Lung (tissue), 12 donors: ENCODE measurements around the gene TMEM62. TPM values are rescaled to one million over a fixed set of nuclear protein-coding genes. Genes with fewer than 3 reads are reported as not detected.
"Not testable (repeated sequence)": the region's sequence is repeated elsewhere in the genome, so short reads cannot be mapped to it uniquely, and the experiment has no call there.

Source experiments
- ATAC-seq: fragments of 200-7000 bp; cut with Tn5 transposase; one replicate; pipeline ENCODE4 v1.9.1; 2020; ENCODE audit warnings: moderate number of reproducible peaks; ENCODE audit not compliant: insufficient read depth, low FRiP score
- DNase-seq, 3 donors: peaks; one replicate each; pipeline ENCODE4 v3.0.0-alpha.2; 2013 to 2017
- H3K27ac ChIP-seq, 2 donors: one replicate each; pipeline ENCODE4 v1.5.1; 2013; ENCODE audit warnings: mild to moderate bottlenecking in 2 of 2, moderate library complexity in 2 of 2, control low read depth in 1 of 2, inconsistent platforms in 1 of 2, low read depth in 1 of 2, low read length in 1 of 2
- H3K27me3 ChIP-seq, 3 donors: one replicate each; pipeline ENCODE4 v1.5.1; 2013; ENCODE audit warnings: low read length in 2 of 3; ENCODE audit not compliant: control insufficient read depth in 3 of 3, insufficient read depth in 3 of 3
- H3K36me3 ChIP-seq, 4 donors: one replicate each; pipeline ENCODE4 v1.5.1; 2013; ENCODE audit warnings: low read length in 4 of 4, mild to moderate bottlenecking in 1 of 4, moderate library complexity in 1 of 4; ENCODE audit not compliant: control insufficient read depth in 4 of 4, insufficient read depth in 4 of 4
- H3K4me1 ChIP-seq, 5 donors: one replicate each; pipeline ENCODE4 v1.5.1; 2013; ENCODE audit warnings: low read length in 5 of 5, mild to moderate bottlenecking in 2 of 5, moderate library complexity in 1 of 5; ENCODE audit not compliant: control insufficient read depth in 5 of 5, insufficient read depth in 5 of 5
- H3K4me3 ChIP-seq: one replicate; pipeline ENCODE4 v1.5.1; 2013; ENCODE audit warnings: mild to moderate bottlenecking, control low read depth, moderate library complexity
- H3K9ac ChIP-seq, 2 donors: one replicate each; pipeline ENCODE4 v1.5.1; 2013; ENCODE audit warnings: low read length in 2 of 2, control low read depth in 1 of 2; ENCODE audit not compliant: insufficient read depth in 1 of 2
- H3K9me3 ChIP-seq, 4 donors: one replicate each; pipeline ENCODE4 v1.5.1; 2013; ENCODE audit warnings: low read length in 3 of 4, mild to moderate bottlenecking in 1 of 4, moderate library complexity in 1 of 4; ENCODE audit not compliant: control insufficient read depth in 4 of 4, insufficient read depth in 3 of 4
- WGBS, 2 donors: extraction: QIAGEN DNeasy Blood & Tissue Kit; methylation state at CpG; one replicate each; pipeline ENCODE4 v1.1.7; 2013; 5-methylcytosine and 5-hydroxymethylcytosine counted together
- polyA plus RNA-seq, 2 donors: library from polyadenylated mRNA; stranded (reverse); fragments of 200-250 nt; gene quantifications; one replicate each; pipeline ENCODE4 v1.2.1, GENCODE V29; 2013
- total RNA-seq, 2 donors: library from RNA; depleted of rRNA in 1 of 2; stranded (reverse); fragments of >200 nt in 1 of 2; gene quantifications; one replicate each; pipeline ENCODE4 v1.2.1, GENCODE V29; 2014 to 2021
- TF ChIP-seq, protein P1 (sequence below): IDR thresholded peaks from 2 replicates; pipeline ENCODE4 v1.5.1; 2012; ENCODE audit warnings: mild to moderate bottlenecking; ENCODE audit errors: control extremely low read depth, extremely low read depth
- donor health status: control.
- donor health status: control.
- donor health status: Bipolar disorder and iron deficiency.
- donor health status: healthy.
- donor health status: DM: yes; HTN: yes; CAD: no.

Gene TMEM62
- total and polyA plus RNA-seq, 4 donors: 15.1 to 25.7 (median 21.6) TPM

DNA sequence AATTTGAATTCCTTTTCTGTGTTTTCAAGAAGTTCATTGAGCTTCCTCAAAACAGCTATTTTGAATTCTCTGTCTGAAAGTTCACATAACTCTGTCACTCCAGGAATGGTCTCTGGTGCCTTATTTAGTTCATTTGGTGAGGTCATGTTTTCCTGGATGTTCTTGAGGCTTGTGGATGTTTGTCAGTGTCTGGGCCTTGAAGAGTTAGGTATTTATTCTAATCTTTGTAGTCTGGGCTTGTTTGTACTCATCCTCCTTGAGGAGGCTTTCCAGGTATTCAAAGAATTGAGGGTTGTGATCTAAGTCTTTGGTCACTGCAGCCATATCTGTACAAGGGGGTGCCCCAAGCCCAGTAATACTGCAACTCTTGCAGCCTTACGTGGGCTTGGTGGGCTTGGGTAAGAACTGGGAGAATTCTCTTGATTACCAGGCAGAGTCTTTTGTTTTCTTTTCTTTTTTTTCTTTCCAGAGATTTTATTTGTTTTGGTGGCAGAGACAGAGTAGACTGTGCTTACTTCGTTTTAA is 32.5 kb downstream of the TMEM62 start:
- Histone ChIP-seq H3K9ac (no peak overlapping the region), H3K36me3 (peaks cover 0 to 16% (median 6%) of the 10 kb centered on the region in 4 donors)
- WGBS, 2 donors: 93 to 100% methylated on average over 2 of the region's 2 CpGs

DNA sequence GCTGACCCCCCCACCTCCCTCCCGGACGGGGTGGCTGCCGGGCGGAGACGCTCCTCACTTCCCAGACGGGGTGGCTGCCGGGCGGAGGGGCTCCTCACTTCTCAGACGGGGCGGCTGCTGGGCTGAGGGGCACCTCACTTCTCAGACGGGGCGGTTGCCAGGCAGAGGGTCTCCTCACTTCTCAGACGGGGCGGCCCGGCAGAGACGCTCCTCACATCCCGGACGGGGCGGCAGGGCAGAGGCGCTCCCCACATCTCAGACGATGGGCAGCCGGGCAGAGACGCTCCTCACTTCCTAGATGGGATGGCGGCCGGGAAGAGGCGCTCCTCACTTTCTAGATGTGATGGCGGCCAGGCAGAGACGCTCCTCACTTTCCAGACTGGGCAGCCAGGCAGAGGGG is 33.9 kb downstream of the TMEM62 start:
- H3K27me3 ChIP-seq, H3K9ac ChIP-seq, H3K4me3 ChIP-seq, H3K27ac ChIP-seq, H3K9me3 ChIP-seq, ATAC-seq, H3K4me1 ChIP-seq, DNase-seq: not testable (repeated sequence)
- peaks cover 0 to 16% (median 6%) of the 10 kb centered on the region in 4 donors for H3K36me3 ChIP-seq
- 97 to 98% methylated on average over 17 to 24 of the region's 28 CpGs for WGBS, 2 donors

More for the DNA sequence above, 32.5 kb downstream of the TMEM62 start:
- DNase-seq (no peak), ATAC-seq (no peak)
- Histone ChIP-seq H3K4me1 (peaks cover 0 to 3% (median 0%) of the 10 kb centered on the region in 5 donors), H3K27me3 (no peaks in the 10 kb centered on the region), H3K9me3 (no peaks in the 10 kb centered on the region), H3K4me3 (no peak overlapping the region), H3K27ac (no peak overlapping the region)
- TF ChIP-seq, protein P1, sequence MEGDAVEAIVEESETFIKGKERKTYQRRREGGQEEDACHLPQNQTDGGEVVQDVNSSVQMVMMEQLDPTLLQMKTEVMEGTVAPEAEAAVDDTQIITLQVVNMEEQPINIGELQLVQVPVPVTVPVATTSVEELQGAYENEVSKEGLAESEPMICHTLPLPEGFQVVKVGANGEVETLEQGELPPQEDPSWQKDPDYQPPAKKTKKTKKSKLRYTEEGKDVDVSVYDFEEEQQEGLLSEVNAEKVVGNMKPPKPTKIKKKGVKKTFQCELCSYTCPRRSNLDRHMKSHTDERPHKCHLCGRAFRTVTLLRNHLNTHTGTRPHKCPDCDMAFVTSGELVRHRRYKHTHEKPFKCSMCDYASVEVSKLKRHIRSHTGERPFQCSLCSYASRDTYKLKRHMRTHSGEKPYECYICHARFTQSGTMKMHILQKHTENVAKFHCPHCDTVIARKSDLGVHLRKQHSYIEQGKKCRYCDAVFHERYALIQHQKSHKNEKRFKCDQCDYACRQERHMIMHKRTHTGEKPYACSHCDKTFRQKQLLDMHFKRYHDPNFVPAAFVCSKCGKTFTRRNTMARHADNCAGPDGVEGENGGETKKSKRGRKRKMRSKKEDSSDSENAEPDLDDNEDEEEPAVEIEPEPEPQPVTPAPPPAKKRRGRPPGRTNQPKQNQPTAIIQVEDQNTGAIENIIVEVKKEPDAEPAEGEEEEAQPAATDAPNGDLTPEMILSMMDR: no peak

DNA sequence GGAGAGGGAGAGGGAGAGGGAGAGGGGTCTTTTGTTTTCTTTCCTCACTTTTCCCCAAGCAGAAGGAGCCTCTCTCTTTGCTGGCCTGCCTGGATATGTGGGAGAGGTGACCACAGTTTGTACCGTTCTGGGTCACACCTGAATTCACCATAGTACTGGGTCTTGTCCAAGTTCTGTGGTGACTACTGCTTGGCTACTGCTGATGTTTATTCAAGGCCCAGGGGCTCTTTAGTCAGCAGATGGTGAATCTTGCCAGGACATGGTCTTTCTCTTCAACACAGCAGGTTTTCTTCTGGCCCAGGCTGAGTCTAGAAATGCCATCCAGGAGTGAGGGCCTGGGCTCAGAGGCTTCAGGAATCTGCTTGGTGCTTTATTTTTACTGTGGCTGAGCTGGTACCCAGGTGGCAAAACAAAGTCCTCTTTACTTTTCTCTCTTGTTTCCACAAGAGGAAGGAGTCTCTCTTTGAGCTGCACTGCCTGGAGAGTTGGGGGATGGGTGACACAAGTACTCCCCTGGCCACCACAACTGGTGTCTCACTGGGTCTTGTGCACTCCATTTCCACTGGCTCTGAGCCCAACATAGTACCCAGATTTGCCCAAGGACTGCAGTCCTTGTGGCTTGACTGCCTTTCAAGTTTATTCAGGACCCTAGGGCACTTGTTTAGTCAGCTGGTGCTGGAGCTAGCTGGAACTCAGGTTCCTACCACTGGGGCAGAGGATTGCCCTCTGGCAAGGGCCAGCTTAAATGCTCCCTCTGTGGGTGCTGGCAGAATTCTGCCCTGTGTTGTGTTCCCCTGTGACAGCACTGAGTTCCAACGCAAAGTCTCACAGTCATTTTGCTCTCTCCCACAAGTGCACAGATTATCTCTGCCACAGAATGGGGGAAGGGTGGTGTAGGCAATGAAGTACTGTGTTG is 35.1 kb downstream of the TMEM62 start:
- H3K36me3 ChIP-seq: peaks cover 0 to 16% (median 6%) of the 10 kb centered on the region in 4 donors
- WGBS, 2 donors: 66 to 93% methylated on average over 2 of the region's 2 CpGs
- H3K4me3 ChIP-seq: no peak overlapping the region
- DNase-seq (peak in 2 of 3 donors; percentile 11 to 36), ATAC-seq (no peak)
- no peaks in the 10 kb centered on the region for H3K27me3 ChIP-seq
- H3K27ac ChIP-seq: no peak overlapping the region
- no peaks in the 10 kb centered on the region for H3K9me3 ChIP-seq
- H3K4me1 ChIP-seq: peaks cover 0 to 3% (median 0%) of the 10 kb centered on the region in 5 donors
- no peak overlapping the region for H3K9ac ChIP-seq
- TF ChIP-seq, protein P1: no peak

DNA sequence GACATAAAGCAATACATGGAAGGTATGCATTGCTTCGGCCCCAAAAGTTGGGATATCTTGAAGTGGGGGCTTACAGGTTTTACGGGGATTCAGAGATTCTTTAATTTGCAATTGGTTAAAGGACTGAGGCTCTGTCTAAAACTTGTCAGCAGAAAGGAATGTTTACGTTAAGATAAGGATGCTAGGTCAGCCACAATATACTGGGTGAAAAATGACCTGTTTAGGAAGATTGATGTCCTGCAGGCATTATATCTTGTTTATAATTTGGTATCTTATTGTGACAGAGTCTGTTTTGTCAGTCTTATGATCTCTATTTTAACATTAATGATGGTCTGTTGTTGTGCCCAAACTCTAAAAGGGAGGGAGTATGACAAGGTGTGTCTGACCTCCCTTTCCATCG is 36.5 kb downstream of the TMEM62 start:
- peaks cover 0 to 16% (median 6%) of the 10 kb centered on the region in 4 donors for H3K36me3 ChIP-seq
- no peaks in the 10 kb centered on the region for H3K27me3 ChIP-seq
- WGBS, 2 donors: 85 to 86% methylated on average over 4 of the region's 4 CpGs
- no peak overlapping the region for H3K4me3 ChIP-seq
- no peak overlapping the region for H3K27ac ChIP-seq
- DNase-seq (no peak), ATAC-seq (no peak)
- H3K9me3 ChIP-seq: no peaks in the 10 kb centered on the region
- TF ChIP-seq, protein P1: no peak
- H3K4me1 ChIP-seq: peaks cover 0 to 3% (median 0%) of the 10 kb centered on the region in 5 donors
- no peak overlapping the region for H3K9ac ChIP-seq

DNA sequence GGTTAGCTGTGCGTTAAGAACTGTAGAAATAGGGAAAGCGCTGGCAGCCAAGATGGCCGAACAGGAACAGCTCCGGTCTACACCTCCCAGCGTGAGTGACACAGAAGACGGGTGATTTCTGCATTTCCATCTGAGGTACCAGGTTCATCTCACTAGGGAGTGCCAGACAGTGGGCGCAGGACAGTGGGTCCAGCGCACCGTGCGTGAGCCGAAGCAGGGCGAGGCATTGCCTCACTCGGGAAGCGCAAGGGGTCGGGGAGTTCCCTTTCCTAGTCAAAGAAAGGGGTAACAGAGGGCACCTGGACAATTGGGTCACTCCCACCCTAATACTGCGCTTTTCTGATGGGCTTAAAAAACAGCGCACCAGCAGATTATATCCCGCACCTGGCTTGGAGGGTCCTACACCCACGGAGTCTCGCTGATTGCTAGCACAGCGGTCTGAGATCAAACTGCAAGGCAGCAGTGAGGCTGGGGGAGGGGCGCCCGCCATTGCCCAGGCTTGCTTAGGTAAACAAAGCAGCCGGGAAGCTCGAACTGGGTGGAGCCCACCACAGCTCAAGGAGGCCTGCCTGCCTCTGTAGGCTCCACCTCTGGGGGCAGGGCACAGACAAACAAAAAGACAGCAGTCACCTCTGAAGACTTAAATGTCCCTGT is 42.4 kb downstream of the TMEM62 start:
- H3K9me3 ChIP-seq, H3K9ac ChIP-seq, H3K27ac ChIP-seq, H3K4me3 ChIP-seq, DNase-seq, ATAC-seq, H3K36me3 ChIP-seq, H3K4me1 ChIP-seq, H3K27me3 ChIP-seq: not testable (repeated sequence)
- 95 to 97% methylated on average over 23 of the region's 25 CpGs for WGBS, 2 donors
